ENCODE measurements around the gene ETFRF1.
A peak's percentile ranks its signal among the peaks of the same experiment; 100 is the strongest.

ETFRF1 gene

GRCh38 chr12:25156061-25156460 is 39.0 kb upstream of the ETFRF1 start:
- Histone ChIP-seq H3K79me1 (ENCODE audit: low read length) (no peaks in the 10 kb centered on the region), H4K8ac (ENCODE audit: low read depth, low read length) (no peak overlapping the region), H2AK5ac (ENCODE audit: low read length) (no peak overlapping the region), H3K9ac (ENCODE audit: low read length) (no peak overlapping the region), H3K18ac (ENCODE audit: low read length) (no peak overlapping the region), H2BK5ac (ENCODE audit: low read length) (no peak overlapping the region), H3K23ac (ENCODE audit: low read length) (no peak overlapping the region), H4K5ac (ENCODE audit: low read length) (no peak overlapping the region), H3K27me3 (ENCODE audit: insufficient read depth, low read length, poor library complexity) (no peaks in the 10 kb centered on the region), H3K36me3 (ENCODE audit: control insufficient read depth, insufficient read depth, low read length) (no peaks in the 10 kb centered on the region), H3K4me1 (ENCODE audit: control insufficient read depth, low read depth, low read length) (no peaks in the 10 kb centered on the region), H3K4me2 (ENCODE audit: low read length) (no peak overlapping the region), H3K79me2 (ENCODE audit: control insufficient read depth, insufficient read depth, low read length) (no peaks in the 10 kb centered on the region), H2BK120ac (ENCODE audit: low read depth, low read length) (no peak overlapping the region), H3K27ac (ENCODE audit: low read depth, low read length) (no peak overlapping the region), H2BK15ac (replicated peaks; ENCODE audit: low read depth) (no peak overlapping the region), H3K4me3 (ENCODE audit: low read length) (no peak overlapping the region), H3K4ac (ENCODE audit: low read depth, low read length) (peak overlapping the region; percentile 20), H3K56ac (ENCODE audit: low read length) (no peak overlapping the region)
- DNase-seq, result no peak
- no CpG with 5 or more reads among the region's 4 CpGs for WGBS (ENCODE audit: extremely low coverage, insufficient coverage, low lambda C conversion rate)

GRCh38 chr12:25162866-25163265 is 32.2 kb upstream of the ETFRF1 start:
- H3K27me3 ChIP-seq (ENCODE audit: insufficient read depth, low read length, poor library complexity), result no peaks in the 10 kb centered on the region
- no peak overlapping the region for H3K23ac ChIP-seq (ENCODE audit: low read length)
- no peak for DNase-seq
- H3K27ac ChIP-seq (ENCODE audit: low read depth, low read length), result no peak overlapping the region
- no peak overlapping the region for H2BK5ac ChIP-seq (ENCODE audit: low read length)
- H3K4ac ChIP-seq (ENCODE audit: low read depth, low read length), result peak overlapping the region; percentile 24
- H3K79me2 ChIP-seq (ENCODE audit: control insufficient read depth, insufficient read depth, low read length), result no peaks in the 10 kb centered on the region
- no peak overlapping the region for H2BK15ac ChIP-seq (replicated peaks; ENCODE audit: low read depth)
- no peak overlapping the region for H3K9ac ChIP-seq (ENCODE audit: low read length)
- WGBS (ENCODE audit: extremely low coverage, insufficient coverage, low lambda C conversion rate), result no CpG with 5 or more reads among the region's 6 CpGs
- no peak overlapping the region for H3K56ac ChIP-seq (ENCODE audit: low read length)
- H4K8ac ChIP-seq (ENCODE audit: low read depth, low read length), result no peak overlapping the region
- no peak overlapping the region for H4K5ac ChIP-seq (ENCODE audit: low read length)
- no peak overlapping the region for H2AK5ac ChIP-seq (ENCODE audit: low read length)
- H3K79me1 ChIP-seq (ENCODE audit: low read length), result no peaks in the 10 kb centered on the region
- no peak overlapping the region for H2BK120ac ChIP-seq (ENCODE audit: low read depth, low read length)
- peak overlapping the region; percentile 45 for H3K18ac ChIP-seq (ENCODE audit: low read length)
- no peak overlapping the region for H3K4me3 ChIP-seq (ENCODE audit: low read length)
- H3K4me1 ChIP-seq (ENCODE audit: control insufficient read depth, low read depth, low read length), result peaks cover 2% of the 10 kb centered on the region
- H3K36me3 ChIP-seq (ENCODE audit: control insufficient read depth, insufficient read depth, low read length), result no peaks in the 10 kb centered on the region
- no peak overlapping the region for H3K4me2 ChIP-seq (ENCODE audit: low read length)

GRCh38 chr12:25182765-25183164 is 12.3 kb upstream of the ETFRF1 start:
- no peak overlapping the region for H3K4me2 ChIP-seq (ENCODE audit: low read length)
- no peak overlapping the region for H4K5ac ChIP-seq (ENCODE audit: low read length)
- no peak overlapping the region for H3K56ac ChIP-seq (ENCODE audit: low read length)
- no peak overlapping the region for H4K8ac ChIP-seq (ENCODE audit: low read depth, low read length)
- no peak overlapping the region for H2BK120ac ChIP-seq (ENCODE audit: low read depth, low read length)
- H2AK5ac ChIP-seq (ENCODE audit: low read length), result no peak overlapping the region
- no peak overlapping the region for H3K18ac ChIP-seq (ENCODE audit: low read length)
- H3K9ac ChIP-seq (ENCODE audit: low read length), result no peak overlapping the region
- H3K36me3 ChIP-seq (ENCODE audit: control insufficient read depth, insufficient read depth, low read length), result no peaks in the 10 kb centered on the region
- DNase-seq, result no peak
- no peak overlapping the region for H3K4me3 ChIP-seq (ENCODE audit: low read length)
- H3K23ac ChIP-seq (ENCODE audit: low read length), result no peak overlapping the region
- H3K27ac ChIP-seq (ENCODE audit: low read depth, low read length), result no peak overlapping the region
- H3K79me1 ChIP-seq (ENCODE audit: low read length), result no peaks in the 10 kb centered on the region
- WGBS (ENCODE audit: extremely low coverage, insufficient coverage, low lambda C conversion rate), result no CpG with 5 or more reads among the region's 3 CpGs
- no peaks in the 10 kb centered on the region for H3K4me1 ChIP-seq (ENCODE audit: control insufficient read depth, low read depth, low read length)
- H2BK5ac ChIP-seq (ENCODE audit: low read length), result no peak overlapping the region
- H2BK15ac ChIP-seq (replicated peaks; ENCODE audit: low read depth), result no peak overlapping the region
- H3K79me2 ChIP-seq (ENCODE audit: control insufficient read depth, insufficient read depth, low read length), result no peaks in the 10 kb centered on the region
- H3K4ac ChIP-seq (ENCODE audit: low read depth, low read length), result no peak overlapping the region
- H3K27me3 ChIP-seq (ENCODE audit: insufficient read depth, low read length, poor library complexity), result no peaks in the 10 kb centered on the region

GRCh38 chr12:25184132-25184531 is 10.9 kb upstream of the ETFRF1 start:
- no CpG with 5 or more reads among the region's 2 CpGs for WGBS (ENCODE audit: extremely low coverage, insufficient coverage, low lambda C conversion rate)
- Histone ChIP-seq H3K79me1 (ENCODE audit: low read length) (no peaks in the 10 kb centered on the region), H3K9ac (ENCODE audit: low read length) (no peak overlapping the region), H3K4me1 (ENCODE audit: control insufficient read depth, low read depth, low read length) (no peaks in the 10 kb centered on the region), H2BK5ac (ENCODE audit: low read length) (no peak overlapping the region), H2AK5ac (ENCODE audit: low read length) (no peak overlapping the region), H4K5ac (ENCODE audit: low read length) (no peak overlapping the region), H3K79me2 (ENCODE audit: control insufficient read depth, insufficient read depth, low read length) (no peaks in the 10 kb centered on the region), H3K23ac (ENCODE audit: low read length) (no peak overlapping the region), H3K18ac (ENCODE audit: low read length) (no peak overlapping the region), H2BK120ac (ENCODE audit: low read depth, low read length) (no peak overlapping the region), H3K4ac (ENCODE audit: low read depth, low read length) (no peak overlapping the region), H3K36me3 (ENCODE audit: control insufficient read depth, insufficient read depth, low read length) (no peaks in the 10 kb centered on the region), H3K27ac (ENCODE audit: low read depth, low read length) (no peak overlapping the region), H3K27me3 (ENCODE audit: insufficient read depth, low read length, poor library complexity) (no peaks in the 10 kb centered on the region), H3K4me3 (ENCODE audit: low read length) (no peak overlapping the region), H4K8ac (ENCODE audit: low read depth, low read length) (no peak overlapping the region), H3K56ac (ENCODE audit: low read length) (no peak overlapping the region), H2BK15ac (replicated peaks; ENCODE audit: low read depth) (no peak overlapping the region), H3K4me2 (ENCODE audit: low read length) (no peak overlapping the region)
- no peak for DNase-seq

- H3K9ac ChIP-seq (ENCODE audit: low read length), result no peak overlapping the region
- no peaks in the 10 kb centered on the region for H3K79me2 ChIP-seq (ENCODE audit: control insufficient read depth, insufficient read depth, low read length)
- H3K4ac ChIP-seq (ENCODE audit: low read depth, low read length), result no peak overlapping the region
- 100% methylated on average over 2 of the region's 4 CpGs for WGBS (ENCODE audit: extremely low coverage, insufficient coverage, low lambda C conversion rate)
- no peaks in the 10 kb centered on the region for H3K27me3 ChIP-seq (ENCODE audit: insufficient read depth, low read length, poor library complexity)
- H3K18ac ChIP-seq (ENCODE audit: low read length), result no peak overlapping the region
- no peak overlapping the region for H2AK5ac ChIP-seq (ENCODE audit: low read length)
- H3K4me1 ChIP-seq (ENCODE audit: control insufficient read depth, low read depth, low read length), result no peaks in the 10 kb centered on the region
- no peak for DNase-seq
- H3K56ac ChIP-seq (ENCODE audit: low read length), result no peak overlapping the region
- H2BK5ac ChIP-seq (ENCODE audit: low read length), result no peak overlapping the region
- no peak overlapping the region for H2BK120ac ChIP-seq (ENCODE audit: low read depth, low read length)
- no peak overlapping the region for H2BK15ac ChIP-seq (replicated peaks; ENCODE audit: low read depth)
- H3K4me3 ChIP-seq (ENCODE audit: low read length), result no peak overlapping the region
- no peak overlapping the region for H4K8ac ChIP-seq (ENCODE audit: low read depth, low read length)
- no peak overlapping the region for H3K23ac ChIP-seq (ENCODE audit: low read length)
- no peaks in the 10 kb centered on the region for H3K36me3 ChIP-seq (ENCODE audit: control insufficient read depth, insufficient read depth, low read length)
- H3K27ac ChIP-seq (ENCODE audit: low read depth, low read length), result no peak overlapping the region
- no peak overlapping the region for H4K5ac ChIP-seq (ENCODE audit: low read length)
- no peak overlapping the region for H3K4me2 ChIP-seq (ENCODE audit: low read length)
- no peaks in the 10 kb centered on the region for H3K79me1 ChIP-seq (ENCODE audit: low read length)
Observed at GRCh38 chr12:25186038-25186787, 8.8 kb upstream of the ETFRF1 start.

Data from mesendoderm (in vitro differentiated cells).